Skeletal muscle tissue (tissue), 4 donors: ENCODE data around the gene EMP2. TPM values are rescaled to one million over a fixed set of nuclear protein-coding genes. Genes with fewer than 3 reads are reported as not detected.

Experiments
- H3K27ac ChIP-seq: one replicate; pipeline ENCODE4 v1.7.0; 2013; ENCODE audit warnings: mild to moderate bottlenecking, low read depth, low read length, inconsistent platforms
- H3K27me3 ChIP-seq, 3 donors: one replicate each; pipeline ENCODE4 v1.7.0; 2013; ENCODE audit warnings: low read length in 3 of 3; ENCODE audit not compliant: control insufficient read depth in 3 of 3, insufficient read depth in 3 of 3
- H3K36me3 ChIP-seq, 3 donors: one replicate each; pipeline ENCODE4 v1.7.0; 2013; ENCODE audit warnings: low read length in 3 of 3; ENCODE audit not compliant: control insufficient read depth in 3 of 3, insufficient read depth in 3 of 3
- H3K4me1 ChIP-seq, 3 donors: one replicate each; pipeline ENCODE4 v1.7.0; 2013; ENCODE audit warnings: low read length in 3 of 3, mild to moderate bottlenecking in 3 of 3; ENCODE audit not compliant: control insufficient read depth in 3 of 3, insufficient read depth in 3 of 3
- H3K4me3 ChIP-seq, 3 donors: one replicate each; pipeline ENCODE4 v1.7.0; 2013; ENCODE audit warnings: low read length in 3 of 3
- H3K9ac ChIP-seq, 3 donors: one replicate each; pipeline ENCODE4 v1.7.0; 2013; ENCODE audit warnings: low read length in 3 of 3, mild to moderate bottlenecking in 3 of 3, moderate library complexity in 2 of 3, low read depth in 1 of 3
- H3K9me3 ChIP-seq, 3 donors: one replicate each; pipeline ENCODE4 v1.7.0; 2013; ENCODE audit warnings: low read length in 3 of 3; ENCODE audit not compliant: control insufficient read depth in 3 of 3
- total RNA-seq: library from RNA; depleted of rRNA; stranded (reverse); fragments of >200 nt; gene quantifications from one replicate; pipeline ENCODE4 v1.2.3, GENCODE V29; 2014
- donor health status: Osteomylitis.

Gene EMP2
- total RNA-seq, 1 donor from 2014 or later: 42.8 TPM

DNA sequence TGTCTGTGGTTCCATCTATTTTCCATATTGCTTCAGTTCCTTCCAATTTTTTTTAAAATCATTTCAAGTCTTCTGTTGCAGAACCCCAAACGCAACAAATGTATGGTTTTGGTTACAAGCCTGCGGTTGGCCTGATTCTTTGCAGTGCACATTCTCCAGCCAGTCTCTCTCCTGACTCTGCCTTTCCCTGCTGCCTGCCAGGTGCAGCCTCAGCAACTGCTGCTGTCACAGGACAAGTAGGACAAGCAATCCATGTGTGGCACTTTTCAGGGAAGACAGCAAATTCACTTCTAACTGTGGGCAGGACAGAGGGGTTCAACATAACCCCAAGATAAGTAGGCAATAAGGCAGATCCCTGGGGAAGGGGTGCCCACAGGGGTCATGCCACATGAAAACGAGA lies 24.2 kb downstream of the EMP2 start:
- Histone ChIP-seq H3K9me3 (no peaks in the 10 kb centered on the region), H3K4me1 (peaks cover 40 to 62% (median 48%) of the 10 kb centered on the region in 3 donors), H3K4me3 (no peak overlapping the region), H3K9ac (peak overlapping the region in 2 of 3 donors; percentile 35 to 51), H3K36me3 (no peaks in the 10 kb centered on the region), H3K27me3 (no peaks in the 10 kb centered on the region), H3K27ac (peak overlapping the region; percentile 92)

DNA sequence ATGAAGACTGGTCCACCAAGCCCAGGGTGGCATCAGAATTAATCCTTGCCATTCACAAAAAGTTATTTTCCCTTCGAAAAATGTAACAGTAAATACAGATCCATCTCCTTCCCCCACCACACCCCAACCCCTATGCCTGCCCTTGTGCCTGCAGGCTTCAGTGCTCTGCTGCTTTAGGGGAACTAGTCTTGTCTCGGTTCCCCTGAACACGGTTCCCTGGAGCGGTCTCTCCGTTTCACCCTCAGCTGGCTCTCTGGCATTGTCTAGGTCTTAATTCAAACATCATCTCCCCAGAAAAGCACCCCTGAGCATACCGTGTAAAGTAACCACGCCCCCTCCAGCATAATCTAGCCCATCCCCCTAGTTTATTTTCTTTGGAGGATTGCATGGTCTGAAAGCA lies 25.8 kb downstream of the EMP2 start:
- Histone ChIP-seq H3K4me1 (peaks cover 24 to 46% (median 32%) of the 10 kb centered on the region in 3 donors), H3K4me3 (no peak overlapping the region), H3K9me3 (no peaks in the 10 kb centered on the region), H3K9ac (no peak overlapping the region), H3K27ac (no peak overlapping the region), H3K27me3 (no peaks in the 10 kb centered on the region), H3K36me3 (no peaks in the 10 kb centered on the region)

DNA sequence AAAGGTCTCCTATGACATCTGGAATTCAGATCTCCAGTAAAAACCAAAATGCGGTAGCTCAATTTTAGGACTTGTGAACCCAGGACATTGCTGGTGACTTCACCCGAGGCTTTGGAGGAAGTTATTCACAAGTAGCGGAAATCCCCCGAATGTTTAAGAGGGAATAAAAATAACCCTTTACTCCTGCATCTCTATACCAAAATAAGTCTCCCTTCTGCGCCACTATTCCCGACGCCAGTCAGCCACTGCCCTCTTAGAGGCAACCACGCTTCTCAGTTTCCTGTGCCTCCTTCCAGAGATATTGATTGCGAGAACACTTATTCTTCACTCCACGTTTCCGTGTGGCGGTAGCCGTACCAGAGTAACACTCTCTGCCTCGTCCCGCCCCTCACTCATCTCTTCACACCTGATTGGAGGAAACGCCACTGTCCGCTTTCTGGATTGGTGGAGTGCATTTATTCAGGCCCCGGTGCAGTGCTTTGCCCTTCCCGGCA lies 27.4 kb downstream of the EMP2 start:
- no peak overlapping the region for H3K9ac ChIP-seq
- H3K4me1 ChIP-seq: peaks cover 8 to 31% (median 17%) of the 10 kb centered on the region in 3 donors
- peak overlapping the region; percentile 28 for H3K27ac ChIP-seq
- peaks cover 0 to 5% (median 4%) of the 10 kb centered on the region in 3 donors for H3K9me3 ChIP-seq
- H3K36me3 ChIP-seq: peaks cover 0 to 4% (median 2%) of the 10 kb centered on the region in 3 donors
- no peaks in the 10 kb centered on the region for H3K27me3 ChIP-seq
- H3K4me3 ChIP-seq: peak overlapping the region in 1 of 3 donors; percentile 52

DNA sequence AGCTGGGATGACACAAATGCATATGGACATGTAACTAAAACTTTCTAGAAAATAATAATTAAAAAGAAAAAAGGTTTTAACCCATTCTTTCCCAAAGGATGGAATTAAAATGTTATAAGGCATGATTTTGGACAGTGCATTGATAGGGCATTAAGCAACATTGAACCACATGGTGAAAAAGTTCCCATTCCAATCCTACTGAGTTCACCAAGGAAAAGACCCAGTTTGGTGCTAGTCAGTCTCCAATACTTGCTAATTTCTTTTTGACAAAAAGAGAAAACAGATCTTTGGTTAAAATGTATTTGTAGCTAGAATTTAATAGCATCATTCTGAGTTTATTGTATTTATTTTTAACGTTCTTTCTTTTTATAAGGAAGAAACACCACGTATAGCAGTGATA lies 28.1 kb downstream of the EMP2 start:
- H3K27me3 ChIP-seq: no peaks in the 10 kb centered on the region
- H3K36me3 ChIP-seq: peaks cover 3 to 10% (median 4%) of the 10 kb centered on the region in 3 donors
- H3K9me3 ChIP-seq: peaks cover 0 to 5% (median 4%) of the 10 kb centered on the region in 3 donors
- H3K4me3 ChIP-seq: no peak overlapping the region
- H3K9ac ChIP-seq: no peak overlapping the region
- H3K4me1 ChIP-seq: peaks cover 8 to 23% (median 14%) of the 10 kb centered on the region in 3 donors
- peak overlapping the region; percentile 28 for H3K27ac ChIP-seq

DNA sequence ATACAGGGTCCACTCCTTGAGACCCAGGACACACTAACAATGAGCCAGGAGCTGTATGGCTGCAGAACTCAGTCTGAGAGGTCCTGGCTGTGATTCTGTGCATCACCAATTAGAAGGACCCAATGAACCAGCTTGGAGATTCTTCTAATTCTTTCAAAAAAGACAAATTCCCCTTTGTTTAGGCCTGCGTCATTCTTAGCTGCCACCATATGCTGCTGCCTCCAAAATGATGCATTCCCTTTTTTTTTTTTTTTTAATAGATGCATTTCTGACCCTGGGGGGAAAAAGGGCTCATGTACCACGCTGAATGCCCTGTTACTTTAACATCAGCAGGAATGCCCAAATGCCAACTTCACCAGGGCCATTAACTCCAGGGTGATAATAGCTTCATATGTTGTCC lies 28.5 kb downstream of the EMP2 start:
- H3K9me3 ChIP-seq: peaks cover 0 to 5% (median 4%) of the 10 kb centered on the region in 3 donors
- peaks cover 7 to 19% (median 10%) of the 10 kb centered on the region in 3 donors for H3K4me1 ChIP-seq
- no peak overlapping the region for H3K27ac ChIP-seq
- peaks cover 5 to 14% (median 7%) of the 10 kb centered on the region in 3 donors for H3K36me3 ChIP-seq
- no peak overlapping the region for H3K4me3 ChIP-seq
- H3K27me3 ChIP-seq: no peaks in the 10 kb centered on the region
- H3K9ac ChIP-seq: no peak overlapping the region

DNA sequence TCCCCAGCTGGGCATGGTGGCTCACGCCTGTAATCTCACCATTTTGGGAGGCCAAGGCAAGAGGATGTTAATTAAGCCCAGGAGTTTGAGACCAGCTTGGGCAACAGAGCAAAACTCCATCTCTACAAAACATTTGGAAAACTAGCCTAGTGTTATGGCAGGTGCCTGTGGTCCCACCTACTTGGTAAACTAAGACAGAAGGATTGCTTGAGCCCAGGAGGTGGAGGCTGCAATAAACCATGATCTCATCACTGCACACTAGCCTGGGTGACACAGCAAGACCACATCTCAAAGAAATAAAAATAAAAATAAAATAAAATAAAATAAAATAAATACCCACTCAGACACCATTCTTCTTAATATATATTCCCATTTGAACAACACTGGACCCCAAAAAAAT lies 32.0 kb downstream of the EMP2 start:
- Histone ChIP-seq H3K4me3 (no peak overlapping the region), H3K36me3 (peaks cover 18 to 34% (median 28%) of the 10 kb centered on the region in 3 donors), H3K27ac (no peak overlapping the region), H3K4me1 (peaks cover 0 to 7% (median 1%) of the 10 kb centered on the region in 3 donors), H3K27me3 (no peaks in the 10 kb centered on the region), H3K9me3 (peaks cover 0 to 5% (median 4%) of the 10 kb centered on the region in 3 donors), H3K9ac (no peak overlapping the region)

DNA sequence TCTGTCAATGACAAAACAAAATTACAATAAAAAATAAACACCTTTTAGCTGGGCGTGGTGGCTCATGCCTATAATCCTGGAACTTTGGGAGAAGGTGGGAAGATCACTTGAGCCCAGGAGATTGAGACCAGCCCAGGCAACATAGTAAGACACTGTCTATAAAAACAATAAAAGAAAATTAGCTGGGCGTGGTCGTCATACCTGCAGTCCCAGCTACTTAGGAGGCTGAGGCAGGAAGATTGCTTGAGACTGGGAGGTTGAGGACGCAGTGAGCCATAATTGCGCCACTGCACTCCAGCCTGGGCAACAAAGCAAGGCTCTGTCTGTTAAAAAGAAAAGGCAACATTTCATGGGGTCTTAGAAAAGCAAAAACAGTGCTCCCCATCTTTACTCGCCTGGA lies 32.7 kb downstream of the EMP2 start:
- Histone ChIP-seq H3K4me1 (peaks cover 0 to 3% (median 0%) of the 10 kb centered on the region in 3 donors), H3K36me3 (peaks cover 20 to 37% (median 34%) of the 10 kb centered on the region in 3 donors), H3K27me3 (no peaks in the 10 kb centered on the region), H3K27ac (no peak overlapping the region), H3K4me3 (no peak overlapping the region), H3K9me3 (peaks cover 0 to 5% (median 4%) of the 10 kb centered on the region in 3 donors), H3K9ac (no peak overlapping the region)

GRCh38 chr16:10543231-10543977 lies 37.0 kb downstream of the EMP2 start:
- no peak overlapping the region for H3K4me3 ChIP-seq
- H3K27ac ChIP-seq: no peak overlapping the region
- peaks cover 19 to 47% (median 39%) of the 10 kb centered on the region in 3 donors for H3K36me3 ChIP-seq
- H3K4me1 ChIP-seq: peaks cover 0 to 4% (median 2%) of the 10 kb centered on the region in 3 donors
- no peak overlapping the region for H3K9ac ChIP-seq
- H3K9me3 ChIP-seq: no peaks in the 10 kb centered on the region
- H3K27me3 ChIP-seq: no peaks in the 10 kb centered on the region

- Histone ChIP-seq H3K27me3 (no peaks in the 10 kb centered on the region), H3K4me3 (no peak overlapping the region), H3K36me3 (peaks cover 26 to 48% (median 46%) of the 10 kb centered on the region in 3 donors), H3K9ac (no peak overlapping the region), H3K9me3 (no peaks in the 10 kb centered on the region), H3K4me1 (peaks cover 0 to 4% (median 2%) of the 10 kb centered on the region in 3 donors), H3K27ac (no peak overlapping the region)
Observed at GRCh38 chr16:10541366-10541765, 39.0 kb downstream of the EMP2 start.

DNA sequence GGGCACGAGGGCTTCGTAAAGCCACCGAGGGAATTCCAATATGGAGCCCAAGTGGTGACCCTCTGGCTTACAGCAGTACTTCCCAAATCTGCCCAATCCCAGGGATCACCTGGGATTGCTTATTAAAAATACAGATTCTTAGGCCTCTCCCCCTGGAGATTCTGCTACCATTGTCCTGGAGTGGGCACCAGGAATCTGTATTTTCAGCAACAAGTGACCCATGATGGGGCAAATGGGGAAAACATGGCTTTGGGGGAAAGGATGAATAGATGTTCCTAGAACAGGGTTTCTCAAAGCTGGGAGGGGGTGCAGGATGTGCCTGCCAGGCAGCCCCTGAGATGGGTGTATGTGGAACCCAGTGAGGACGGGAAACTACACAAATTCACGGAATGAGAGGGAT lies 40.6 kb downstream of the EMP2 start:
- no peak overlapping the region for H3K4me3 ChIP-seq
- H3K9me3 ChIP-seq: no peaks in the 10 kb centered on the region
- peaks cover 18 to 44% (median 44%) of the 10 kb centered on the region in 3 donors for H3K36me3 ChIP-seq
- H3K4me1 ChIP-seq: peaks cover 0 to 4% (median 2%) of the 10 kb centered on the region in 3 donors
- H3K27ac ChIP-seq: no peak overlapping the region
- no peaks in the 10 kb centered on the region for H3K27me3 ChIP-seq
- no peak overlapping the region for H3K9ac ChIP-seq
